Measurements from ENCODE around the gene GJB5.

DNA sequence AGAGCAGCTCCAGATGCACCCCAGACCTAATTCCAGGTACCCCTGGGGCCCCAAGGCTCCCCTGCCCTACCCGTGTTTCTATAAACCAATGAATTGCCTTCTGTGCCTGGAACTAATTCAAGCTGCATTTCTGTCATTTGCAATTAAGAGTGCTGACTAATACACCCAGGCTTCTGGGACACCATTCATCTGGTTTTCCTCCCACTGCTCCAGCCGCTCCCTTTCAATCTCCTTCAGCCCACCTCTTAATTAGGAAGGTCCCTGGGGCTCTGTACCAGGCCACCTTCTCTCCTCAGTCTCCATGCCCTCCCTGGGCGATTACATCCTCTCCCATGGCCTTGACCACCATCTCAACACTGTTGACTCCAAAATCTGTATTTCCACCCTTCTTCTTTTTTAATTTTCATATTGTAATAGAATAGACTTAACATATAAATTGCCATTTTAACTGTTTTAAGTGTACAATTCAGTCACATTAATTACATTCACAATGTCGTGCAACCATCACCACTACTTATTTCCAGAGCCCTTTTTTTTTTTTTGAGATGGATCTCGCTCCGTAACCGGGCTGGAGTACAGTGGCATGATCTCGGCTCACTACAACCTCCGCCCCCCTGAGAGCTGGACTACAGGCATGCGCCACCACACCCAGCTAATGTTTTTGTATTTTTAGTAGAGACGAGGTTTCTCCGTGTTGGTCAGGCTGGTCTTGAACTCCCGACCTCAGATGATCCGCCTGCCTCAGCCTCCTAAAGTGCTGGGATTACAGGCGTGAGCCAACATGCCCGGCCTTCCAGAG, 16.9 kb downstream of the GJB5 start:
- TF ChIP-seq, protein P1, sequence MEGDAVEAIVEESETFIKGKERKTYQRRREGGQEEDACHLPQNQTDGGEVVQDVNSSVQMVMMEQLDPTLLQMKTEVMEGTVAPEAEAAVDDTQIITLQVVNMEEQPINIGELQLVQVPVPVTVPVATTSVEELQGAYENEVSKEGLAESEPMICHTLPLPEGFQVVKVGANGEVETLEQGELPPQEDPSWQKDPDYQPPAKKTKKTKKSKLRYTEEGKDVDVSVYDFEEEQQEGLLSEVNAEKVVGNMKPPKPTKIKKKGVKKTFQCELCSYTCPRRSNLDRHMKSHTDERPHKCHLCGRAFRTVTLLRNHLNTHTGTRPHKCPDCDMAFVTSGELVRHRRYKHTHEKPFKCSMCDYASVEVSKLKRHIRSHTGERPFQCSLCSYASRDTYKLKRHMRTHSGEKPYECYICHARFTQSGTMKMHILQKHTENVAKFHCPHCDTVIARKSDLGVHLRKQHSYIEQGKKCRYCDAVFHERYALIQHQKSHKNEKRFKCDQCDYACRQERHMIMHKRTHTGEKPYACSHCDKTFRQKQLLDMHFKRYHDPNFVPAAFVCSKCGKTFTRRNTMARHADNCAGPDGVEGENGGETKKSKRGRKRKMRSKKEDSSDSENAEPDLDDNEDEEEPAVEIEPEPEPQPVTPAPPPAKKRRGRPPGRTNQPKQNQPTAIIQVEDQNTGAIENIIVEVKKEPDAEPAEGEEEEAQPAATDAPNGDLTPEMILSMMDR (IDR thresholded peaks at IDR 0.05; ENCODE audit: low read length), result no peak
- no peak for TF ChIP-seq EZH2 (IDR thresholded peaks at IDR 0.05; ENCODE audit: borderline replicate concordance, low read length)

Measured in OCI-LY1 (cell line).